Glomerular visceral epithelial cell (primary cell): ENCODE results near the gene CXCL17.

ENCODE experiments used
- DNase-seq: peaks from one replicate; pipeline ENCODE4 v3.0.0-alpha.2; 2016; ENCODE audit errors: extremely low spot score

CXCL17 gene

GRCh38 chr19:42397263-42398166, 45.2 kb downstream of the CXCL17 start:
- DNase-seq, result no peak

- DNase-seq, result peak; percentile 100
Observed at GRCh38 chr19:42396381-42397262, 46.1 kb downstream of the CXCL17 start.

- no peak for DNase-seq
Observed at GRCh38 chr19:42394751-42395150, 48.0 kb downstream of the CXCL17 start.

GRCh38 chr19:42392165-42392564, 50.6 kb downstream of the CXCL17 start:
- no peak for DNase-seq

GRCh38 chr19:42389899-42390298, 52.8 kb downstream of the CXCL17 start, which contains the start of gene CNFN:
Gene CNFN (minus strand): TSS chr19:42390297. CDS start chr19:42389037, 1,260 bp downstream.
- DNase-seq, result no peak

DNA sequence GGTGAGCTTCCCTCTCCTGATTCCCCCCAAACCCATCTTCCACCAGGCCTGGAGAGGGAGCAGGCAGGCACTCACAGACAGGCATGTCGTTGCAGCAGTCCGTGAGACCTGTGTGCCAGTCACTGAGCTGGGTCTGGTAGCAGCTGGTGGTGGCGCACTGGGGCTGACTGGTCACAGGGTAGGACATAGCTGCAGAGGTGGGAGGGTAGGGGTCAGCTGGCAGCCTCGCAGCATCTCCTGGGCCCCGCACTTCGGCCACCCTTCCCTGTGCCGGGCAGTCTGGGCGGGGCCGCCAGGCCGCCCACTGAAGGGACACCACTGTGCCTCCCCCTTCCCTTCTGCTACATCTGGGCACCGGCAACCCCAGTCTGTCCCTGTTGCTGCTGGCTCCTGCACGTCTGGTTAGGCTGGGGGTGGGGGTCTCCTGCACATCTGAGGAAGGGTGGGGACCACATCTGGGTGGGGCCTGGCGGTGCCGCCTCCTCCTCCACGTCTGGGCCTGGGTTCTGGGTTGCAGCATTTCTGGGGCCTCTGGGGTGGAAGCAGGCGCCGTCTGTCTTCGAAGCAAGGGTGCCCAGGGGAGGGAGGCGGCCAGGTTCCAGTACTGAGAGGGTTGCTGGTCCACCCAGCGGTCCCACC, 53.8 kb downstream of the CXCL17 start:
- no peak for DNase-seq

DNA sequence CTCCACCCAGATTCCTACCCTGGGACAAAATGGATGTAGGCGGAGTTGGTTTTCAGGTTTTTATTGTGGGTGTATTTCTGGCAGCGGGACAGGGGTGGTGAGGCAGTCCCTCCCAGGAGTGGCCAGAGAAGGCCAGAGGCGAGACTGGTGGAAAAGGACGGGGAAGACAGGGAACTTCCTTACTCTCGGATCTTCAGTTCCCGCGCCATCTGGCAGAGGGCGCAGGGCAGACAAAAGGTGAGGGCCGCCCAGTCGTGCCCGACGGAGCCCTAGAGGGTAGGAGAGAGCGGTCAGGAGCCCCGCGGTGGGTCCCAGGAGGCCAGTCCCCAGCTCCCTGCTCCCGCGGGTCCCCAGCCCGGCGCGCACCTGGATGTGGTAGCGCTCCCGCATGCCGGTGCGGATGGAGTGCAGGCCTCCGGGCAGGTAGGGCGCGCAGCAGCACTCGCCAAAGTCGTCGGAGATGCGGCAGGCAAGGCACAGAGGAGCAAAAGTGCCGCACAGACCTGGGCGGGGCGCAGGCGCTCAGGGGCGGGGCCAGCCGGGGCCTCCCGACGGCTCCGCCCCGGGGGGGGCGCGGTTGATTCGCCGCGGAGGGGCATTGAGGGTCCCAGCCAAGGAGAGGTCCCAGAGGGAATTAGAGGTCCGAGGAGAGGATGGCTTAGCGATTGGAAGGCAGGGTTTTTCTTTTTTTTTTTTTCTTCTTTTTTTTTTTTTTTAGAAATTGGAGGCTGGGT, 55.6 kb downstream of the CXCL17 start:
- peak; percentile 73 for DNase-seq

DNA sequence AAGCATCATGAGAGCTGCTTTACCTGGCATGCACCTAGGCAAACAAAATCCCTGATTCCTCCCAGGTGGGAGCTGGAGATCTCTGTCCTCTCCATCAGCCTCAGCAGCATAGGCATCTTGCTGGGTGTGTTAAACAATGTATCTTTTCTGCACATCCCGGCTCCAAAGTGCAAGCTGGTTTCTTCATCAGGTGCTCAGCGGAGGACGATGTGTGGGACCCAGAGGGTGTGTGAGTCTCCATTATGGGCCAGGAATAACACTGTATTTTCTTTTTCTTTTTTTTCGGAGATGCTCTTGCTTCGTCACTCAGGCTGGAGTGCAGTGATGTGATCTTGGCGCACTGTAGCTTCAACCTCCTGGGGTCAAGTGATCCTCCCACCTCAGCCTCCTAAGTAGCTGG, 62.6 kb downstream of the CXCL17 start:
- no peak for DNase-seq
